HEK293T (cell line): ENCODE results near the gene COX6A1.
A peak's percentile ranks its signal among the peaks of the same experiment; 100 is the strongest.
"Not testable (repeated sequence)": the region's sequence is repeated elsewhere in the genome, so short reads cannot be mapped to it uniquely, and the experiment has no call there.

Source experiments
- CTCF ChIA-PET: fragments of 350-600 bp; formaldehyde crosslinking; extraction: SDS; loops from one replicate; lab custom pipeline; 2021; ENCODE audit warnings: antibody characterized with exemption, inconsistent platforms; lab: Yijun Ruan, JAX
- POLR2A ChIA-PET: fragments of 350-600 bp; formaldehyde crosslinking; extraction: SDS; loops from one replicate; lab custom pipeline; 2020; ENCODE audit warnings: antibody characterized with exemption, inconsistent platforms; lab: Yijun Ruan, JAX
- DNase-seq: peaks from one replicate; pipeline ENCODE4 v3.0.0; 2012; ENCODE audit warnings: mixed read lengths; ENCODE audit errors: extremely low spot score
- ARNT ChIP-seq: fragments of 450-650 bp; IDR thresholded peaks from 2 replicates; pipeline ENCODE4 v1.6.1; 2017; ENCODE audit warnings: mild to moderate bottlenecking
- BHLHE40 ChIP-seq: fragments of 450-650 bp; IDR thresholded peaks from 2 replicates; pipeline ENCODE4 v1.6.1; 2016; ENCODE audit warnings: mild to moderate bottlenecking, moderate library complexity, borderline replicate concordance
- CTBP1 ChIP-seq: fragments of 450-650 bp; IDR thresholded peaks from 2 replicates; pipeline ENCODE4 v1.6.1; 2016; ENCODE audit warnings: borderline replicate concordance
- ELF4 ChIP-seq: fragments of 450-650 bp; IDR thresholded peaks from 2 replicates; pipeline ENCODE4 v1.6.1; 2017; ENCODE audit warnings: antibody characterized with exemption
- FOXA1 ChIP-seq: fragments of 450-650 bp; IDR thresholded peaks from 2 replicates; pipeline ENCODE4 v1.6.1; 2016; ENCODE audit warnings: mild to moderate bottlenecking
- FOXK2 ChIP-seq: fragments of 450-650 bp; IDR thresholded peaks from 2 replicates; pipeline ENCODE4 v1.6.1; 2016; ENCODE audit warnings: mild to moderate bottlenecking
- FOXM1 ChIP-seq: fragments of 450-650 bp; IDR thresholded peaks from 2 replicates; pipeline ENCODE4 v1.6.1; 2017; ENCODE audit warnings: mild to moderate bottlenecking, borderline replicate concordance
- HDGF ChIP-seq: fragments of 450-650 bp; IDR thresholded peaks from 2 replicates; pipeline ENCODE4 v1.6.1; 2017; ENCODE audit warnings: antibody characterized with exemption, borderline replicate concordance
- L3MBTL2 ChIP-seq: fragments of 450-650 bp; conservative IDR thresholded peaks from 2 replicates; pipeline ENCODE4 v1.6.1; 2016; ENCODE audit warnings: mild to moderate bottlenecking
- LEF1 ChIP-seq: fragments of 450-650 bp; IDR thresholded peaks from 2 replicates; pipeline ENCODE4 v1.6.1; 2017; ENCODE audit warnings: mild to moderate bottlenecking, borderline replicate concordance
- NFRKB ChIP-seq: fragments of 450-650 bp; IDR thresholded peaks from 2 replicates; pipeline ENCODE4 v1.6.1; 2016; ENCODE audit warnings: mild to moderate bottlenecking, moderate library complexity
- PKNOX1 ChIP-seq: fragments of 450-650 bp; IDR thresholded peaks from 2 replicates; pipeline ENCODE4 v1.6.1; 2016
- SP1 ChIP-seq: fragments of 450-650 bp; IDR thresholded peaks from 2 replicates; pipeline ENCODE4 v1.6.1; 2017
- SUZ12 ChIP-seq: fragments of 450-650 bp; IDR thresholded peaks from 2 replicates; pipeline ENCODE4 v1.6.1; 2016; ENCODE audit warnings: mild to moderate bottlenecking
- TARDBP ChIP-seq: fragments of 450-650 bp; IDR thresholded peaks from 2 replicates; pipeline ENCODE4 v1.6.1; 2016
- ZNF384 ChIP-seq: fragments of 450-650 bp; IDR thresholded peaks from 2 replicates; pipeline ENCODE4 v1.6.1; 2016

Gene COX6A1

DNA sequence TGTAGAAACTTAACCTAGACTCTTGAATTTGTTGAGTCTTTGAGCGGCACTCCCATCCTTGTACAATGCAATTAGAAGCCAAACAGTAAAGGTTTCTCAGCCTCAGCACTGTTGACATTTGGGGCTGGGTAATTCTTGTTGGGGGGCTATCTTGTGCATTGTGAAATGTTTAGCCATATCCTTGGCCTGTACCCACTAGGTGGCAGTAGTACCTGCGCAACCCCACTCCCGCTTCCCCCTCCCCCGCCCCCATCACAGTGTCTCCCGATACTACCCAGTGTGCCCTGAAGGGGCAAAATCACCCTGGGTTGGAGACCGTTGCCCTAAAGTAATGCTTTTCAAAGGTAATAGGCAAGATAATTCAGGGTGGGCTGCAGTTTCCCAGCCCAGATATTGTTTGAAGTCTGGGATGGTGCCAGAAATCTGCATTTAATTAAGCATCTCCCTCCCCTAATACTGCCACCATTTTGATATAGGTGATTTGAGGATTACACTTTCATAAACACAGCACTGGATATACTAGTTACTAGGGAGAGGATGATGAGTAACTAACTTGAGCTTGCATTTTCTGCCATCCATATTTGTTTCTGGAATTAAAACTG is 1.8 kb downstream of the COX6A1 start:
- TF ChIP-seq SUZ12: no peak
- TF ChIP-seq BHLHE40: no peak
- TF ChIP-seq FOXA1: no peak
- TF ChIP-seq NFRKB: no peak
- TF ChIP-seq HDGF: no peak
- no peak for TF ChIP-seq ELF4
- TF ChIP-seq L3MBTL2: no peak
- no peak for TF ChIP-seq FOXM1
- TF ChIP-seq ZNF384: no peak
- no peak for TF ChIP-seq PKNOX1
- TF ChIP-seq LEF1: no peak
- no peak for TF ChIP-seq ARNT
- TF ChIP-seq SP1: no peak
- TF ChIP-seq TARDBP: no peak
- no peak for TF ChIP-seq FOXK2
- no peak for TF ChIP-seq CTBP1
- ChIA-PET POLR2A (interaction anchor here (1.0 to 2.3 kb wide), 3 partner anchors 19 to 239 kb away, joined by 3 to 5 read pairs (median 4); partner anchors contain the start of gene RPLP0), CTCF (interaction anchor here (1.0 to 1.6 kb wide), 3 partner anchors 18 to 72 kb away, joined by 3 to 4 read pairs (median 3); no protein-coding TSS in a partner anchor)
- DNase-seq: peak; percentile 72

- ChIA-PET POLR2A (interaction anchor here (1.2 kb wide), 1 partner anchor 52 kb away, joined by 4 read pairs; no protein-coding TSS in a partner anchor), CTCF (no interaction called here)
- no peak for DNase-seq
- no peak for TF ChIP-seq CTBP1
- no peak for TF ChIP-seq FOXA1
- TF ChIP-seq ARNT: no peak
- TF ChIP-seq L3MBTL2: no peak
- TF ChIP-seq NFRKB: no peak
- TF ChIP-seq FOXK2: no peak
- no peak for TF ChIP-seq HDGF
- TF ChIP-seq ZNF384: no peak
- TF ChIP-seq ELF4: no peak
- TF ChIP-seq PKNOX1: no peak
- TF ChIP-seq BHLHE40: no peak
- TF ChIP-seq FOXM1: no peak
- TF ChIP-seq LEF1: no peak
- TF ChIP-seq SUZ12: no peak
- no peak for TF ChIP-seq TARDBP
- TF ChIP-seq SP1: no peak
Measured at GRCh38 chr12:120444676-120445075, 6.8 kb downstream of the COX6A1 start.

DNA sequence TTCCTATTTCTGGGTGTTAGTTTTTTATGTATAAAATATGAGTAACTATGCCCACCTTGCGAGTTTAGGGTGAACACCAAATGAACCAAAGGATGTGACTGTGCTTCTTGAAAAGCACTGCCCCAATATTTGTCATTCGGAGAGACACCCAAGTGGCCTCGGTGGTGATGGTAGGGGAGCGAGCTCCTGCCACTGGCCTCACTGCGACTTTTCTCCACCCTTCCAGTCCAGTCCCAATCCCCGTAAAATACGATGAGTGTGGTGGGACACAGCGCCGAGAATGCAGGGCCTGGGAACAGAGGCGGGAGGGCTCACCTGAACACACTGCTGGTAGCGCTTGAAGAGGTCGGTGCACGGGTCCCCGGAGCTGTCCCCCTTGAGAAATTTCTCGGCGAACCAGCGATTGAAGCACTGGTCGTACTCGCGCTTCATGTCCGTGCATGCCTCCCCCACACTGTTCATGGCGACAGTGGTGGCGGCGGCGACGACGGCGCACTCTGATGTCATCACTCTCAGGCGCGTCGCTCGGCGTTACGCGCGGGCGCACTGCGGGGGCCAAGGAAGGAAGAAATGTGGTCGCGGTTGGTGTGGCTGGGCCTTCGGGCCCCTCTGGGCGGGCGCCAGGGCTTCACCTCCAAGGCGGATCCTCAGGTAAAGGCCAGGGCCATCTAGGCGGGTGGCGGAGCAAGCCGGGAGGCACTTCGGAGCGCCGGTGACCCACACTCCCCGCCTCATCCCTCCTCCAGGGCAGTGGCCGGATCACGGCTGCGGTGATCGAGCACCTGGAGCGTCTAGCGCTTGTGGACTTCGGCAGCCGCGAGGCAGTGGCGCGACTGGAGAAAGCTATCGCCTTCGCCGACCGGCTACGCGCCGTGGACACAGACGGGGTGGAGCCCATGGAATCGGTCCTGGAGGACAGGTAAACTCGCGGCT is 8.3 kb downstream of the COX6A1 start, which contains the start of the genes GATC and TRIAP1:
Gene GATC, plus strand, starts transcription at position 534 of the 933 bp plus-strand sequence. Its CDS starts 37 bp downstream, at position 571.
Gene TRIAP1, minus strand, starts transcription at position 474 of the 933 bp plus-strand sequence. Its CDS starts 12 bp downstream, at position 462.
- DNase-seq: peak; percentile 86
- POLR2A ChIA-PET: interaction anchor here (0.6 to 1.0 kb wide), 3 partner anchors 9 to 34 kb away, joined by 3 to 4 read pairs (median 3); no protein-coding TSS in a partner anchor
- CTCF ChIA-PET: interaction anchor here (0.9 to 1.1 kb wide), 2 partner anchors 12 to 78 kb away, joined by 3 read pairs; no protein-coding TSS in a partner anchor
- no peak for TF ChIP-seq FOXM1
- TF ChIP-seq FOXK2: no peak
- TF ChIP-seq CTBP1: no peak
- no peak for TF ChIP-seq TARDBP
- TF ChIP-seq ZNF384: no peak
- TF ChIP-seq ELF4: peak; percentile 57
- no peak for TF ChIP-seq ARNT

DNA sequence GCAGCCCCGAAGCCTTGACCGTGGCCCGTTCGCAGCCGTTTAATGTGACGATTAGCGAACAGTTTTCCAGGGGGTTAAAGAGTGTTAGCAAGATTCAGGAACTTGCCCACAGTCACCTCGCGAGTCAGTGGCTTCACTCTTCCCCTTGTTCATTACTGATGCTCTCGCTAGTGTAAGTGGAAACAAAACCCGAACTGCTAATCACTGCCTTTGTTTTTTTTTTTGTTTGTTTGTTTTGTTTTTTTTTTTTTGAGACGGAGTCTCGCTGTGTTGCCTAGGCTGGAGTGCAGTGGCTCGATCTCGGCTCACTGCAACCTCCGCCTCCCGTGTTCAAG is 8.9 kb downstream of the COX6A1 start:
- ChIA-PET CTCF (interaction anchor here (0.9 kb wide), 1 partner anchor 79 kb away, joined by 3 read pairs; no protein-coding TSS in a partner anchor), POLR2A (interaction anchor here (1.0 kb wide), 1 partner anchor 19 kb away, joined by 3 read pairs; no protein-coding TSS in a partner anchor)
- DNase-seq: not testable (repeated sequence)

GRCh38 chr12:120447992-120448391 is 10.1 kb downstream of the COX6A1 start:
- CTCF ChIA-PET: interaction anchor here (0.6 kb wide), 1 partner anchor 81 kb away, joined by 3 read pairs; no protein-coding TSS in a partner anchor
- DNase-seq: no peak
- POLR2A ChIA-PET: interaction anchor here (1.3 kb wide), 1 partner anchor 247 kb away, joined by 3 read pairs; the partner anchor contains the start of gene RPLP0
- TF ChIP-seq ELF4: no peak
- TF ChIP-seq HDGF: no peak
- TF ChIP-seq BHLHE40: no peak
- no peak for TF ChIP-seq FOXK2
- TF ChIP-seq NFRKB: no peak
- no peak for TF ChIP-seq SUZ12
- no peak for TF ChIP-seq L3MBTL2
- TF ChIP-seq ZNF384: no peak
- TF ChIP-seq FOXA1: no peak
- no peak for TF ChIP-seq PKNOX1
- no peak for TF ChIP-seq SP1
- no peak for TF ChIP-seq FOXM1
- TF ChIP-seq TARDBP: no peak
- no peak for TF ChIP-seq CTBP1
- no peak for TF ChIP-seq LEF1
- no peak for TF ChIP-seq ARNT

DNA sequence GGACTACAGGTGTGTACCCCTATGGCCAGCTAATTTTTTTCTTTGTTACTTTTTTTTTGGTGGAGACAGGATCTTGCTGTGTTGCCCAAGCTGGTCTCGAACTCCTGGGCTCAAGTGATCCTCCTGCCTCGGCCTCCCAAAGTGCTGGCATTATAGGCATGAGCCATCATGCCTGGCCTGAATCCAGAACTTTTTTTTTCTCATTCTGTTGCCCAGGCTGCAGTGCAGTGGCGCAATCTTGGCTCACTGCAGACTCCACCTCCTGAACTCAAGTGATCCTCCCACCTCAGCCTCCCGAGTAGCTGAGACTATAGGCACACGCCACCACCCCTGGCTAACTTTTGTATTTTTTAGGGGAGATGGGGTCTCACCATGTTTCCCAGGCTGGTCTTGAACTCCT is 14.6 kb downstream of the COX6A1 start:
- POLR2A ChIA-PET: interaction anchor here (0.6 kb wide), 1 partner anchor 14 kb away, joined by 3 read pairs; no protein-coding TSS in a partner anchor
- DNase-seq: not testable (repeated sequence)
- CTCF ChIA-PET: interaction anchor here (0.7 kb wide), 1 partner anchor 181 kb away, joined by 4 read pairs; no protein-coding TSS in a partner anchor
